Spleen (tissue), 11 donors: ENCODE measurements around the gene LAX1. TPM values are rescaled to one million over a fixed set of nuclear protein-coding genes. Genes with fewer than 3 reads are reported as not detected.
"Not testable (repeated sequence)": the region's sequence is repeated elsewhere in the genome, so short reads cannot be mapped to it uniquely, and the experiment has no call there.

Experiments used
- DNase-seq: peaks from one replicate; pipeline ENCODE4 v3.0.0-alpha.2; 2020
- H3K27ac ChIP-seq, 8 donors: fragments of 200-600 bp; sonication (generic) in 7 of 8; 1 replicate in 4 of 8; 2 replicates in 4 of 8; pipeline versions ENCODE4 v1.5.0 to v1.8.0; 2016 to 2021; ENCODE audit warnings: inconsistent platforms in 4 of 8, mild to moderate bottlenecking in 4 of 8, moderate library complexity in 1 of 8
- H3K27me3 ChIP-seq, 7 donors: fragments of 200-600 bp; sonication (generic) in 6 of 7; replicated peaks in 1 of 7; 1 replicate in 4 of 7; 2 replicates in 3 of 7; pipeline versions ENCODE4 v1.5.0 to v1.8.0; 2016 to 2021; ENCODE audit warnings: inconsistent platforms in 3 of 7, mild to moderate bottlenecking in 1 of 7
- H3K36me3 ChIP-seq, 6 donors: fragments of 200-600 bp; sonication (generic) in 5 of 6; 1 replicate in 4 of 6; 2 replicates in 2 of 6; pipeline versions ENCODE4 v1.5.0 to v1.8.0; 2016 to 2021; ENCODE audit warnings: inconsistent platforms in 2 of 6
- H3K4me1 ChIP-seq, 6 donors: fragments of 200-600 bp; sonication (generic) in 5 of 6; 1 replicate in 3 of 6; 2 replicates in 3 of 6; pipeline versions ENCODE4 v1.5.0 to v1.8.0; 2016 to 2021; ENCODE audit warnings: inconsistent platforms in 3 of 6
- H3K4me3 ChIP-seq, 8 donors: fragments of 200-600 bp; sonication (generic) in 7 of 8; 1 replicate in 4 of 8; 2 replicates in 4 of 8; pipeline versions ENCODE4 v1.5.0 to v1.8.0; 2016 to 2021; ENCODE audit warnings: inconsistent platforms in 4 of 8, mild to moderate bottlenecking in 4 of 8, moderate library complexity in 2 of 8
- H3K9me3 ChIP-seq, 8 donors: fragments of 200-600 bp; sonication (generic) in 7 of 8; 1 replicate in 4 of 8; 2 replicates in 4 of 8; pipeline versions ENCODE4 v1.5.0 to v1.8.0; 2016 to 2021; ENCODE audit warnings: inconsistent platforms in 4 of 8
- CTCF ChIP-seq, 11 experiments: fragments of 200-600 bp in 7 of 11; fragments of 450-650 bp in 4 of 11; sonication (generic) in 4 of 11; IDR thresholded peaks in 8 of 11; conservative IDR thresholded peaks in 3 of 11; 1 replicate in 7 of 11; 2 replicates in 4 of 11; pipeline versions ENCODE4 v1.4.0 to v1.8.0; 2016 to 2021; ENCODE audit warnings: antibody characterized with exemption in 11 of 11, inconsistent platforms in 4 of 11, mild to moderate bottlenecking in 1 of 11
- POLR2A ChIP-seq, 3 donors: fragments of 450-650 bp; IDR thresholded peaks; one replicate each; pipeline ENCODE4 v1.5.1; 2017; ENCODE audit warnings: antibody characterized with exemption in 3 of 3, mild to moderate bottlenecking in 1 of 3
- POLR2AphosphoS5 ChIP-seq, 3 donors: sonication (generic); formaldehyde crosslinking; IDR thresholded peaks; one replicate each; pipeline ENCODE4 v1.5.1; 2017; ENCODE audit warnings: antibody characterized with exemption in 3 of 3
- WGBS, 5 donors: extraction: QIAGEN DNeasy Blood & Tissue Kit in 3 of 5; methylation state at CpG; one replicate each; pipeline versions ENCODE4 v1.1.5 to v1.1.7; 2013 to 2018; 5-methylcytosine and 5-hydroxymethylcytosine counted together
- intact Hi-C: fragments of 100-400 bp; cut with DNase I; formaldehyde crosslinking; loops from one replicate; pipeline ENCODE4 v1.15.0; 2023; ENCODE audit warnings: low total_unique reads
- polyA plus RNA-seq, 3 donors: library from polyadenylated mRNA; stranded (reverse); fragments of 200-250 nt; gene quantifications; one replicate each; pipeline ENCODE4 v1.2.1, GENCODE V29; 2013
- total RNA-seq, 7 donors: library from RNA; depleted of rRNA in 3 of 7; stranded (reverse); fragments of >200 nt in 3 of 7; fragmentation: NEBNext Ultra II Directional in 4 of 7; extraction: Animal tissue kit (Norgen Biotek cat#: 25700) in 4 of 7; gene quantifications; one replicate each; pipeline versions ENCODE4 v1.1.0 to v1.2.1, GENCODE V29; 2016 to 2021
- donor health status: healthy with polysubstance abuse.
- donor health status: DM: no; HTN: no; CAD: no; lungs with moderate emphysema.
- donor health status: DM: no; HTN: no; CAD: no.
- donor health status: Bipolar disorder and iron deficiency.
- donor health status: healthy.
- donor health status: DM: no; HTN: no; CAD: no.
- donor health status: DM: yes; HTN: yes; CAD: no.

LAX1 gene
- total and polyA plus RNA-seq, 10 donors = 1.00 to 24.3 (median 13.0) TPM

- Histone ChIP-seq H3K27me3 (no peaks in the 10 kb centered on the region), H3K4me1 (peaks cover 11 to 19% (median 18%) of the 10 kb centered on the region in 6 donors), H3K27ac (no peak overlapping the region), H3K4me3 (no peak overlapping the region), H3K36me3 (peaks cover 0 to 5% (median 0%) of the 10 kb centered on the region in 6 donors), H3K9me3 (no peaks in the 10 kb centered on the region)
- no peak for TF ChIP-seq POLR2A (IDR thresholded peaks at IDR 0.05)
- no peak for TF ChIP-seq CTCF (IDR thresholded peaks at IDR 0.05 in 8 of 11, conservative IDR thresholded peaks at IDR 0.05 in 3 of 11)
- no peak for TF ChIP-seq POLR2AphosphoS5 (IDR thresholded peaks at IDR 0.05)
- no peak for DNase-seq
- WGBS, 5 donors = 85 to 97% (median 90%) methylated on average over 2 of the region's 2 CpGs
- intact Hi-C loops = no loop called here
Observed at GRCh38 chr1:203792486-203792885, 27.5 kb downstream of the LAX1 start.

- not testable (repeated sequence) for DNase-seq
- WGBS, 5 donors = 92 to 99% (median 96%) methylated on average over 7 of the region's 7 CpGs
Observed at GRCh38 chr1:203793561-203793960, 28.6 kb downstream of the LAX1 start.

GRCh38 chr1:203794764-203795440 lies 29.9 kb downstream of the LAX1 start:
- intact Hi-C loops = no loop called here
- peak overlapping the region; percentile 51 to 92 (median 80) for H3K4me3 ChIP-seq
- no peak for DNase-seq
- TF ChIP-seq POLR2AphosphoS5 (IDR thresholded peaks at IDR 0.05) (no peak), POLR2A (IDR thresholded peaks at IDR 0.05) (no peak), CTCF (IDR thresholded peaks at IDR 0.05 in 8 of 11, conservative IDR thresholded peaks at IDR 0.05 in 3 of 11) (no peak)
- H3K9me3 ChIP-seq = no peaks in the 10 kb centered on the region
- H3K27ac ChIP-seq = peak overlapping the region; percentile 88 to 98 (median 96)
- peaks cover 0 to 30% (median 11%) of the 10 kb centered on the region in 6 donors for H3K36me3 ChIP-seq
- H3K4me1 ChIP-seq = peaks cover 30 to 43% (median 42%) of the 10 kb centered on the region in 6 donors
- H3K27me3 ChIP-seq = no peaks in the 10 kb centered on the region
- 73 to 77% (median 76%) methylated on average over 19 of the region's 19 CpGs for WGBS, 5 donors

More at GRCh38 chr1:203793561-203793960, 28.6 kb downstream of the LAX1 start:
- H3K27ac ChIP-seq, intact Hi-C loops, H3K9me3 ChIP-seq, H3K4me3 ChIP-seq, H3K27me3 ChIP-seq: not testable (repeated sequence)
- Histone ChIP-seq H3K36me3 (peaks cover 0 to 16% (median 6%) of the 10 kb centered on the region in 6 donors), H3K4me1 (peaks cover 22 to 30% (median 29%) of the 10 kb centered on the region in 6 donors)

GRCh38 chr1:203795441-203796235 lies 30.7 kb downstream of the LAX1 start, which contains the start of the genes ZBED6 and ZC3H11A:
Gene ZBED6, plus strand, starts transcription at chr1:203795623. Its CDS starts 1,900 bp downstream, at chr1:203797523.
Gene ZC3H11A, plus strand, starts transcription at chr1:203795623. Its CDS starts 21,448 bp downstream, at chr1:203817071.
- intact Hi-C loops = no loop called here
- Histone ChIP-seq H3K27me3 (no peaks in the 10 kb centered on the region), H3K9me3 (no peaks in the 10 kb centered on the region), H3K4me3 (peak within 1 kb of the TSS; percentile 51 to 92 (median 80)), H3K36me3 (peaks cover 0 to 34% (median 11%) of the 10 kb centered on the region in 6 donors), H3K27ac (peak within 1 kb of the TSS; percentile 88 to 98 (median 96)), H3K4me1 (peaks cover 38 to 51% (median 49%) of the 10 kb centered on the region in 6 donors)
- peak in 1 of 11 experiments; percentile 34 for TF ChIP-seq CTCF (IDR thresholded peaks at IDR 0.05 in 8 of 11, conservative IDR thresholded peaks at IDR 0.05 in 3 of 11)
- TF ChIP-seq POLR2A (IDR thresholded peaks at IDR 0.05) = peak in 2 of 3 donors; percentile 36 to 47
- TF ChIP-seq POLR2AphosphoS5 (IDR thresholded peaks at IDR 0.05) = peak; percentile 93 to 94 (median 94)
- DNase-seq = peak; percentile 100
- WGBS, 5 donors = 0 to 1% (median 1%) methylated on average over 42 to 59 of the region's 59 CpGs
